Thyroid gland (tissue), 4 donors: ENCODE measurements around the gene TAS1R3.

Source experiments
- CTCF ChIP-seq, 6 experiments: fragments of 200-600 bp in 3 of 6; fragments of 450-650 bp in 3 of 6; sonication (generic) in 3 of 6; IDR thresholded peaks; one replicate each; pipeline ENCODE4 v1.5.1; 2016 to 2019; ENCODE audit warnings: antibody characterized with exemption in 6 of 6, mild to moderate bottlenecking in 2 of 6, inconsistent platforms in 1 of 6, moderate library complexity in 1 of 6
- POLR2A ChIP-seq, 2 donors: fragments of 450-650 bp; IDR thresholded peaks; one replicate each; pipeline ENCODE4 v1.6.1; 2017; ENCODE audit warnings: antibody characterized with exemption in 2 of 2, mild to moderate bottlenecking in 2 of 2, moderate library complexity in 1 of 2

GRCh38 chr1:1351511-1352427 is 20.7 kb downstream of the TAS1R3 start:
- TF ChIP-seq CTCF (IDR thresholded peaks at IDR 0.05): no peak
- TF ChIP-seq POLR2A (IDR thresholded peaks at IDR 0.05): no peak
